Stimulated activated CD4-positive, alpha-beta T cell treated with anti-CD3 and anti-CD28 coated beads, TNF-alpha, amount 100 ng/mL, for 24 hours (primary cell): Measurements from ENCODE around the gene UBA6.

Experiments used
- DNase-seq, 3 experiments: peaks; one replicate each; pipeline ENCODE4 v3.0.0-alpha.2; 2020; ENCODE audit warnings: low read depth in 3 of 3

The UBA6 gene

DNA sequence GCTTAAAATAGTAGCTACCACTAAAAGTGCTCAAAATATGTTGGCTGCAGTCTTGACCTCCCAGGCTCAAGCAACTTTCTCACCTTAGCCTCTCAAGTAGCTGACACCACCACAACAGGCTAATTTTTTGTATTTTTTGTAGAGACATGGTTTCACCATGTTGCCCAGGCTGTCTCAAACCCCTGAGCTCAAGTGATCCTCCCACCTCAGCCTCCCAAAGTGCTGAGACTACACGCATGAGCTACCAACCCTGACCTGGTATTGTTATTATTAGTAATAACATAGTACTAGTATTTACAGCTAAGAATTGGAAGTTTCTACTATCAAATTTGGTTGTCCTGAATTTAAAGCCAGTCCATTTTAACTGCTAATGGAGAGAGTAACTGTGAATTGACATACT lies 124.4 kb downstream of the UBA6 start:
- no peak for DNase-seq

DNA sequence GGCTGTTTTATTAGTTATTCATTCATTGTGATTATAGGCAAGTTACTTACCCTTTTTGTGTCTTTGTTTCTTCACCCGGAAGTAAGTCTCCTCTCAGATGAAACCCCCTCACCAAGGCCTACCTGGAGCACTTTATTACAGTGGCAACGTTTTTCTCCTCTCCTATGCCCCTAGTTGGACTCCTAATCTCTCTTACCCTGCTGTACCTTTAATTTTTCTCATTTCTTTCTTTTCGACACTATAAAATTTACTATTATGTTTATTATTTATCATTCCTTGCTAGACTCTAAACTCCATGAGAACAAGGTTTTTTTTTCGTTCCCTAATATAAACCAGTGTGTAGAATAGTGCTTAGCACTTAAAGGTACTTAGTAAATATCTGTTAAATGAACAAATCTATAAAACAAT lies 124.9 kb downstream of the UBA6 start:
- no peak for DNase-seq

DNA sequence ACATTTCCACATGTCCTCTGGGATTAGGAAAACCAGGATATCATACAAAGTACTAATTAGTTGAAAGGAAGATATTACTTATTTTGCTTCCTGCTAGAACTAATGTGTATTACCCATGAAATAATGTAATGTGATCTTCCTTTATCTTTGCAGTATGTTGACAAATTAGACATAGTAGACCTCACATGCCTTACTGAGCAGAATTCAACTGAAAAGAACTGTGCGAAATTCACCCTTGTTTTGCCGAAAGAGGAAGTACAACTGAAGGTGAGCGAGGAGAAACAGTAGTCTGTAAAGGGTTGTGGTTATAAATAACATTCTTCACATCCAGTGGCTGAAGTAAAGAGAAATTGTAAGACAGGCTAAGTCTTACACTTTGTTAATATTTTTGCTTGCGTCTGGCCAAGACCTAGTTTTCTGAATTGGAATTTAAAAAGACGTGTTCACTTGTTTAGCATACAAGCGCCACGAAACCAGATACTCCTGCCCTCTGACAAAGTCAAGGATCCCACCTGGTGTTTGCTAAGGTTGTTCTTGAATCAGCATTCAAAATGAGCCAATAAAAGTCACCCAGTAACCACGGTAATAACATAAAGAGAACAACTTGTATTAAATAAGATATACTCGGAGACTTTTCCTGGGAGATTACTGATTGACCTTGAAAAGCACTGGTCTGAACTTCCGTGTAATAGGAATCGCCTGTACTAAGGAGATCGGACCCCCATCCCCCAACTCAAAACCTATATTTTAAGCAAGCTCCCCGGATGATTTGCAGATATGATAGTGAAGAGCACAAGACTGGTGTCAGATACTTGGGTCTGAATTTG lies 125.5 kb downstream of the UBA6 start:
- DNase-seq = no peak

DNA sequence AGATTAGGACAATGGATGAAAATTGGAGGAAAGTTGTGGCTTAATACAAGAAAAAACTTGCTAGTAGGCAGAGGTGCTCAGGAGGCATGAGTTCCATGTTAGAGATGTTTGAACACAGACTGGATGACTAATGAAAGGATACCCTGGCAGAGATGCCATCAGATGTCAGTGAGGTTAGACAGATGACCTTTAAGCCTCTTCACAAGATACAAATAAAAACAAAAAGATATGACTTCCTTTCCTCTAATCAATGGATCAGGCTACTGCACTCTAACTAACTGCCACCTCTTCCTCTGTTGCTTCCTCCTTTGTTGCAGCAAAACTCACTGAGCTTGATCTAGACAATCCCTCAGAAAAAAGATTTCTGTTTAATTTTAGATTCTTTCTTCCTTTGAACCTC lies 127.8 kb downstream of the UBA6 start:
- no peak for DNase-seq

DNA sequence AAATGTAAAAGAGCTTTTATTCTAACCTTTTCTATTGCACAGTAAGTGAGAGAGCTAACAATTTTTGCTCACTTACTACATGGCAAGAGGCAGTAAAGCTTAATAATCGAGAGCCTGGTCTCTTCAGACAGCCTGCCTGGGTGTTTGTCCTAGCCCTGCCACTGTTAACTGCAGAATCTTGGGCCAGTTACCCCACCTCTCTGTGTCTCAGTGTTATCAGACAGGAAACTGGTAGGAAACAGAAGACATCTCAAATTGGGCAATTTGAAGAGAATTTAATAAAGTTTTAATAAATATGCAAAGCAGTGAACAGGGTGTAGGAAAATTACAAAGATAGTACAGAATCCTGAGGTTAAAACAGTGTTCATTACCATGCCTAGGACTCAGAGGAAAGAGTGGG lies 129.0 kb downstream of the UBA6 start:
- no peak for DNase-seq

DNA sequence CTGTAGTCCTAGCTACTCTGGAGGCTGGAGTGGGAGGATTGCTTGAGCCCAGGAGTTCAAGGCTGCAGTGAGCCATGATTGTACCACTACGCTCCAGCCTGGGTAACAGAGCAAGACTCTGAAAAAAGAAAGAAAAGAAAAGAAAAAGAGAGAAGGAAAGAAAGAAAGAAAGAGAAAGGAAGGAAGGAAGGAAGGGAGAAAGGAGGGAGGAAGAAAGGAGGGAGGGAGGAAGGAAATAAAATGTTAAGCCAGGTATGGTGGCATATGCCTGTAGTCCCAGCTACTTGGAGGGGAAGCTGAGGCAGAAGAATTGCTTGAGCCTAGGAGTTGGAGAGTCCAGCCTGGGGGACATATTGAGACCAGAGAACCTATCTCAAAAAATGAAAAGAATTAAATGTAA lies 130.4 kb downstream of the UBA6 start:
- DNase-seq = no peak

DNA sequence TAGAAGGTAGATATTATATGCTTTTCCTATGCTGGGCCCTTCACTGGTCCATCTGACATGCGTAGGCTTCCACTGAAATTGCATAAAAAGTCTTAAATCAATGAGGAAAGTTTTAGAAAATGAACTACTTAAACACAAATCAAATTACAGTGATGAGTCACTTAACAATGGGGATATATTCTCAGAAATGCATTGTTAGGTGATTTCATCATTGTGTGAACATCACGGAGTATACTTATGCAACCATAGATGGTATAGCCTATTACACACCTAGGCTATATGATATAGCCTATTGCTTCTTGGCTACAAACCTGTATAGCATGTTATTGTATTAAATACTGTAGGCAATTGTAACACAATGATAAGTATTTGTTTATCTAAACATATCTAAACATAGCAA lies 132.1 kb downstream of the UBA6 start:
- no peak for DNase-seq

DNA sequence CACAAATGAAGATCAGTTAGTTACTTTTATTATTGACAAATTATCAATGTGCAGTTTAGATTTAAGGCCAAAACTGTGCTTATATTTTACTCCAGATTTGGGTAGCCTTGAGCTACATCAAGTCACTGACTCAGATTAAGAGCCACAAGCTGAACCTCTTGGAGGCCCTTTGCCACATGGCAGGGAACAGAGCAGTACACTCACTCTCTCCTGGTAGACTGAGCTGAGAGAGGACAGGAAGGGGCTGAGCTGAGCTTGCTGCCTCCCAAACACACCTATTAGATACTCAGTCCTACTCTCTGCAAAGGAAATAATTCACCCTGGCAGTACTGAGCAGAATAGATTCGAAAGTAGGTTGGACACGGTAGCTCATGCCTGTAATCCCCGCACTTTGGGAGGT lies 134.6 kb downstream of the UBA6 start:
- no peak for DNase-seq

DNA sequence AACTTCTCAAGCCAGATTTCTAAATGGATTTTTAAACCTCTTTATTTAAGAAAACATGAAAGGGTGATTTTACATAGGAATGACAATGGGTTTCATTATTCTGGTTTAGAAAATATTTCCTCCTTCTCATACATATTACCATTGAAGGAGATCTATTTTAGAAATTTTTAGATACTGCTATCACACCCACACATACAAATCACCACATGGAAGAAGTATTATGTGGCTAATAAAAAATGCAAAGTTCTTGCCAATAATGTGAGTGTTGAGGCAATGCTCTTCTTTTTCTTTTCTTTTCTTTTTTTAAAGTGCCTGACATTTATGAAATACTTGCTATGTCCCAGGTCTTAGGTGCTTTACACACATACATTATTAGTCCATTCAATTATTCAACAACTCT lies 135.7 kb downstream of the UBA6 start:
- DNase-seq = no peak
